CD1c-positive myeloid dendritic cell (primary cell): ENCODE results near the gene DCBLD2.

ENCODE experiments used
- DNase-seq: peaks from one replicate; pipeline ENCODE4 v3.0.0-alpha.2; 2016; ENCODE audit errors: extremely low spot score

Gene DCBLD2

DNA sequence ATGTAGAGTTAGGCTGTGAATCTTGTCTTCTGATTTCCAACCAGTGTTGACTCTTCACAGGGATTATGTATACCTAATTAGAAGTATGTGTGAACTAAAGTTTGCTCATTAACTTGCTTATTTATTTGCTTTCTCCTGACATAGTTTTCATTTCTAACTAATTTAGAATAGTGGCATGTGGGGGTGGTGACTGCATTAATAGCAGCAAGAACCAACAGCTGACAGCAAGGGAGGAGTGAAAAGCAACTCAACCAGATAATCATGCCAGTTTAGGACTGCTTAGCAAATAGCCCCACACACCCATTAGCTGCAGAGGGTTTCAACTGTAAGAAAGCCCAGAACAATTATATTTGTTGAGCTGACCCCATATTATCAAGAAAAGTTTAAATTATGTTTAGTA is 134.6 kb downstream of the DCBLD2 start:
- DNase-seq, result no peak

DNA sequence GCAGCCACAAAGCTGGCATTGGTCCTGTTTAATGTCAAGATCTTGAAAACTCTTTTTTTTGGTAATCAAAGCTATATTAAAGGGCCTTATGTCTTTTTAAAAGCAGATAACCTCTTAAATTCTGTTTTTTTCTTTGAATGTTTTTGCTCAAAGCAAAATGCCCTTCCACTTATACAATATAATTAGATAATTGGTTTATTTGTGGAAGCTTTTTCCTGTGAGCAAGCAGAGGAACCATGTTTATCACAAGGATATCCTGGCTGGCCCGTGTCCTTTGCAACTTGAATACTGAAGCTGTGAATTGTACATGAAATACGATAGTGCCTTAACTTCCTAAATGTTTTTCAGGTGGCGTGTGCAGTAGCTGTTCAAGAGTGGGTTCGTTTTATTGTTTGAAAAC is 135.8 kb downstream of the DCBLD2 start:
- DNase-seq, result no peak

DNA sequence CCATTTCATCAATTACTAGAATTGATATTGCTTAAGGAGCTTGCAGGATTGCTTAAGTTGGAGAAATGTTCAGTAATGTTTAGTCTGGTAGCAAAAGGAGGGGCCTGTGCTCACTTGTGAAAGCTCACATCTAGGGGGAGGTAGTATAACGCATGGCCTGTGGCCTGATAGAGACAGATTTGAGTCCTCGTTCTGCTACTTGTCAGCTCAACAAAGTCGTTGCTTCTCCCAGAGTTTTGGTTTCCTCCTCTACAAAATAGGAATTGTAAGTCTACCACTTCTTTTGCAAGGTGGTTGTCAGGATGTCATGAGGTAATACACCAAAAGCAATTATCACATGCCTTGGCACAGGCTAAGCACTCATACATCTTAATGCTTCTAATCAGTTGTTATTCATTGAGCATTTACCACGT is 137.0 kb downstream of the DCBLD2 start:
- peak; percentile 29 for DNase-seq

DNA sequence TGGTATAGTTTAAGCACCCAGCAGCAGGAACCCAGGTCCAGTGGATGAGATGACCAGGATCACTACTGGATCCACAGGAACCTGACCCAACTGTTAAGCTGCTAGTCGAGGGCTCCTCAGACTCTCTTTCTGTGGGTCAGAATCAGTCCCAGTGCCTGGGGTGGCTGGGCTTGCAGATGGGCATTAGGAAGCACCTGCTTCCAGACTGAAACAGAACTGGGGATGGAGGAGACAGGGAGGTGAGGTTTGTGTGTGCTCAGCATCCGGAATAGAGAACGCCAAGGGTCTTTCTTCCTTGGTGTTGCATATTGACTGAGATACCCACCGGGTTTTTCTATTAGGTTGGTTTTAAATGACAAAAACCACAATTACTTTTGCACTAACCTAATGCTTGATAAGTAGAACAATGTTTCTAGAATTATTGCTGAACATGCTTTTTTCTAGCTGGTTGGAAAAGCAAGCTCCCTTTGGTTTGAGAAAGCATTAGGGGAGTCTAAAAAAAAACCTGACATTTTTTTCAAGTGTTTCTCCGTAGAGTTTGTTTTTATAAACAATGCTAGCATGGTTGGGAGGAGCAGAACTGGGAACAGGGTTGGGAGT is 137.6 kb downstream of the DCBLD2 start:
- DNase-seq, result no peak

DNA sequence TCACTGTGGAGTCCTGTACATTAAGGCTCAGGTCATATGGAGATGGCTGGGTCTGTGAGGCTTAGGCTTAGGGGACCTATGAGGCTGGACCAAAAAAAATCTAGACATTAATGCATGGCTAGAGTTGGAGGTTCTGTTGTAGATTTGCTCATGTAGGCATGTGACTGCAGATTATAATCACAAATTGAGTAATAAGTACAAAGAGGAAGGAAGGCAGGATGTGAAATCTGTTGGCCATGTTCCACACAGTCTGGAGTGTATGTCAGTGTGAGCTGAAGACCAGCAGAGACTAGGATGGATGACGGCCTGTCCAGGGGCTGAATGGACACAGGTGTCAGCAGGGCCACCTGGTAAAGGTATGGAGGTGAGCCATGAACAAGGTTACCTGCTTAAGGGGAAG is 138.4 kb downstream of the DCBLD2 start, which contains the start of gene ST3GAL6:
ST3GAL6 (plus strand) TSS at position 265 of the 400 bp plus-strand sequence. CDS start 5,101 bp downstream, outside the sequence.
- peak; percentile 87 for DNase-seq

DNA sequence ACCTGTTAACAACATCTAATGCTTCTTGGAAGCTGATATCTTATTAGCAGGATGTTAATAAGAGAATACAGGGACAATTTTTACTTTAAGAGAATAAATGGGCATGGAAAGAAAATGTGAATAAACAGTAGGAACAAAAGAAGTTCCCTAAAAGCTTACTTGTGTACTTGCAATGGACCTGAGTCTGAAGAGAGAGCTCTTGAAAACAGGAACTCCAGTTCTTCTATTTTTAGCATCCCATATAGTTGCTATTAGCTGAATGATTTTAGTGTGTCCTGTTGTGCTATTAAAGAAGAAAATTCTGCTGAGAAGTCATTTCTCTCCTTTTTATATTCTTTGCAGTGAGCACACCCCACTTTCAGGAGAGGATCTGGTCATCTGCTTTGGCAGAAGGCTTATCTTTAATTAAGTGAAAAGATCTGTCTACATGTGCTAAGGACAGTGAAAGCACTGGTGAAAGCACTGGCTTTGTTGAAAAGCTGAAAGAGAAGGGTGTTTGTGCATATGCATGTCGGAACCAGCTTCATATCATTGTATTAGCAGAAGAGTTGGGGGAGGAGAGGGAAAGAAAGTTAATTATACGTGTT is 139.8 kb downstream of the DCBLD2 start:
- DNase-seq, result peak; percentile 70

DNA sequence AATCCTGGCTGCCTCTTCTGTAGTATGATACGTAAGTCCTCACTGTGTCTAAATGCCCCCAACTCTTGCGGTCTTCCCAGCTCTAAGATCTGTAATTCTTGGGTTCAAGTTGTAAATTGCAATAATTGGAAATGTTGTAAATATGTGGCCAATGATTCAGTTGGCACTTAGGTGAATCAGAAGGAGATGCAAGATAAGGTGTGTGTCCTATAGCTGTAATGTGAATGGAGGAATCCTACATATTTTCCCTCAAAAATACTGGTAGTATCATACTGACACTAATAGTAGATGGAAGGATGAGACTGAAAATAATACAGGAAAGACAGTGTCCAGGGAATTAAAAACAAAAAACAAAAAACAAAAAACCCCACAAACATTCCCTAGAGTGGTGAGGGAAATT is 141.9 kb downstream of the DCBLD2 start:
- DNase-seq, result no peak

DNA sequence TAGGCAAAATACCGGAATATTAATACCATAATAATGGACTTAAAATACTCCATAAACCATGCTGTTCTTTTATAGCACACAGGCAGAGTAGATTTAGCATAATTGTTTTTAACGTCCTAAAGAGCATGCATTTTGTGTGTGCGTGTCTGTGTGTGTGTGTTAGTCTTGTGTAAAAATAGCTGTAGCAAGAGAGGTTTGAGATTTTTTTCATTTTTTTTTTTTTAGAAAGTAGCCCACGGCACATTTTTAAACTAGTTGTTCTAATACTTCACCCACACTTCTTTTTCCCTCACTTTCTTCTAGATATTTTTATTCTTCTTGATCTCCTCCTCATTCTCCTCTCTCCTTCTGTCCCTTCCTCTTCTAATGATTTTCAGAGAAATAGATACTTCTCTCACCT is 145.9 kb downstream of the DCBLD2 start:
- DNase-seq, result no peak

DNA sequence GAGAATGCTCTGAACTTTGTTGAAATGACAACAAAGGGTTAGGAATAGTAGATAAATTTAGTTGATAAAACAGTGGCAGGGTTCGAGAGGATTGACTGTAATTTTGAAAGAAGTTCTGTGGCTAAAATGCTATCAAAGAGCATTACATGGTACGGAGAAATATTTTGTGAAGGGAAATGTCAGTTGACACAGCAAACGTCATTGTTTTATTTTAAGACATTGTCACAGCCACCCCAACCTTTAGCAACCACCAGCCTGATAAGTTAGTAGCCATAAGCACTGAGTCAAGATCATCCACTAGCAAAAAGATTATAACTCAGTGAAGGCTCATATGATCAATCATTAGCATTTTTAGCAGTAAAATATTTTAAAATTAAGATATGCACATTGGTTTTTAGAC is 147.0 kb downstream of the DCBLD2 start:
- no peak for DNase-seq

DNA sequence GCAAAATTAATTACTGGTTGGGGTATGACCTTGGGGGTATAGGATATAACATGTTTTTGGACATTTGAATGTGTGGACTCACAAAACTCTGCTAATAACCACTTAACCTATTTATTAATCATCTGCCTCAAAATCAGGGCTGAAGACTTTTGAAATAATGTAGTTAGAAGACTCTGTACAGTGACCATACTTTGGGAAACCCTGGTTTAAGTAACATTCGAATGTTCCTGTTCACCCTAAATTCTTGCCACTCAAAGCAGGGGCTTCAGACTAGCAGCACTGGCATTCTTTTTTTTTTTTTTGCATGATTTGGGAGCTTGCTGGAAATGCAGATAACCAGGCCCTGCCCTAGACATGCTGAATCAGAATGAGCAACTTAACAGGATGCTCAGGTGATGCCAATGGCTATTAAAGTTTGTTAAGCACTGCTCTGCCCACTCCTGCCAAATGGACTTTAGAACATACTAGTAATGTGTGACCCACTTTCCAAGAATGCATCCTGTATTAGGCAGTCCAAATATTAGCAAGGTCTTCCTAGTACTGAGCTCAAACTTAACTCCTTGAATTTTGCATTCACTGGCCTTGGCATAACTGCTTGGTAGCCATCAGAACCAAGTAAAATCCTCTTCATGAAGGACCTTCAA is 151.1 kb downstream of the DCBLD2 start:
- no peak for DNase-seq

DNA sequence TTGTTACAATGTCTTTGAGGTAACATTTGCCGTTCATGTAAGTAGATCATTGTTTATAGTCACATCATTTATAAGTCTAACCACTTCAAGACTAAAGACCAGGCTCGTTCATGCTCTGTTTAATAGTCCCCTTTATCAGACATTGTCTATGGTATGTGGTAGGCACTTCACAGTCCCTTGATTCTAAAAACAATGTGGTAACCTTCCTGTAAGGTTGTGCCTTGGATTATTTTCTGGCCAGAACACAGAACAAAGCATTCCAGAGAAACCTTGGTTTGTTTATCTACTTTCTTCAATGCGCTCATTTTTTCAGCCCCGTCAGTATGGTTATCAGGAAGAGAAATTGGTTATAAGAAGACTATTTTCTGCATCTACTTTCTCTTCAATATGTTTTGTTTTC is 154.6 kb downstream of the DCBLD2 start:
- DNase-seq, result no peak

DNA sequence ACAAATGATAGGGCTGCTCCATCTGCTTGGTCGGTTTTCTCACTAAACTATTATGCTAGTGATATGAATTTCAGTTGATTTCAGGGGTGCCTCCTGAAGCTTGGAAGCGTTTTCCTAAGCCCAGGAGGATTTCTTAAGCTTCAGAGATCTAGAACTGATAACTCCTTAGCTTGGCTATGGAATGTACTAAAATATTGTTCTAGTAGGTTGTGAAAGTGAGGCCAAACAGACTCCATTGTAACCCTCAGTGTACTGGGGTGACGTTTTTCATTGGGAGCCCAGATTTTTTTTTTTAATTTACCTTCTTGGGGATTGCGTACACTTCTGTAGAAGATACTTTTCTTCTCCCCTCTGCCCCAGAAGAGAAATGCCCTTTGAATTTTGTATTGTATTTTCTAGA is 155.4 kb downstream of the DCBLD2 start:
- no peak for DNase-seq
